GM19043 (cell line): ENCODE measurements around the gene TPM2.
A peak's percentile ranks its signal among the peaks of the same experiment; 100 is the strongest.

Source experiments
- ATAC-seq: cut with Tn5 transposase; IDR thresholded peaks from one replicate; pipeline ENCODE4 v1.9.1; 2021; ENCODE audit warnings: low read depth; ENCODE audit not compliant: unreplicated experiment

Gene TPM2

DNA sequence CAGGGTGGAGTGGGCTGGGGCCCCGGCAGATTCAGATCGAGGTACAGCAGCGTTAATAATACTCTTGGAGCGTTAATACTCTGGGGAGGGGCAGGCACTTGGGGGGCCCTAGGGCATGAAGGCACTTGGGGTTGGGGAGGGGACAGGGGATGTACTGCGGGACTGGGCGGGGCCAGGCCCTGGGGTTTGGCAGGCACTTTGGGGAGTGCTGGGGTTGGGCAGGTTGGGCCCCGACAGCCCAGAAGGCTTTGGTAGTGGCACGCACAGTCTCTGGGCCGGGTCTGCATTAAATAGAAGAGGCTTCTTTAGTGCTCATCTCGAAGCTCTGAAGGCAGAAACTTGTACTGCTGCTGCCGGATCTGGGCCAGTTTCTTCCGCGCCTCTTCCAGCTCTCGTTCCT lies 7.8 kb upstream of the TPM2 start:
- ATAC-seq, result no peak

DNA sequence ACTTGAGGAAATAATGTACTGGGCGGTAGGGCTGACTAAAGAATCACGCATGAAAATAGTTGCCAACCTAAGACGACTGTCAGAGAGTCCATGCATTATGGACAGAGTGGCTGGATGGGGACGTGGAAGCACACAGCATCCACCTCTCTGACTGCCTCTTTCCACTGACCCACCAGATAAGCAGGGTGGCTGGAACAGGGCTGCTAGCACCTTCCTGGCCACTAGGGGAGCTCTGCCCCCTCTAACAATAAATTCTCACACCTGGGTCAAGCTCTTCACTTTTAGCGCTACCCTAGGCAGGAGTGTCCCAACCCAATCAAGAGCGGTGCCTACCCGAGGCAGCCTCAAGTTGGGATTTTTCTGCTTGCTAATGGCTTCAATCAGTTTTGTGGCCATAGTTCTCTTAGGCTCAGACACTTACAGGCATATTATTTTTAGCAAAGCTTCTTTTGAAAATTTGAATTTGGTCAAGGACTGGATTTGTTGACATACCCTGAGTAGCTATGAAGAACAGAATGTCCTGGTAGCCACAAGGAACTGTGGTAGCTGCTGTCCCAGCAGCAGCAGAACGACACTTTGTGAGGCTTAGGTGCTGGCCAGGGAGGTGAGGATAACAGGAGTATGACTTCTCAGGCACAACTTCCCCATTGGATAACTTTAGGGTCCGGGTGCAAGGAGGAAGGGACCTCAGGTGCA lies 6.9 kb upstream of the TPM2 start:
- ATAC-seq, result peak; percentile 71

- ATAC-seq, result no peak
These were observed 6.2 kb upstream of the TPM2 start for GRCh38 chr9:35695943-35696401.

- no peak for ATAC-seq
These were observed 2.1 kb upstream of the TPM2 start for GRCh38 chr9:35691757-35692301.

DNA sequence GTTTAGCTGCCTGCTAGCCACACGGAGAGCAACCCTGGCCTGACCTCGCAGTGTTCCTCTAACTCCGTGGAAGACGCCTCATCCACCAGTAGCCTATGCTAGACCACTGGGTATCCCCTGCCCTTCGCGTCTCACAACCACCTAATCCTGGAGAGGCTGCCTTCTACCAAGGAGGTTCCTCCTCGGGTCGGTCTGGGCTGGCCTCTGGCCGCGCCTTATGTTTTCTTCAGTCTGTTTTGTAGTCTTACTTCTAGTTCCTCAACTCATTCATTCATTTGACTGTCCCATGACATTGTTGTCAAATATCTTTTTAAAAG lies 1.6 kb upstream of the TPM2 start:
- no peak for ATAC-seq

- ATAC-seq, result no peak
These were observed 1.0 kb upstream of the TPM2 start for GRCh38 chr9:35690614-35691333.

DNA sequence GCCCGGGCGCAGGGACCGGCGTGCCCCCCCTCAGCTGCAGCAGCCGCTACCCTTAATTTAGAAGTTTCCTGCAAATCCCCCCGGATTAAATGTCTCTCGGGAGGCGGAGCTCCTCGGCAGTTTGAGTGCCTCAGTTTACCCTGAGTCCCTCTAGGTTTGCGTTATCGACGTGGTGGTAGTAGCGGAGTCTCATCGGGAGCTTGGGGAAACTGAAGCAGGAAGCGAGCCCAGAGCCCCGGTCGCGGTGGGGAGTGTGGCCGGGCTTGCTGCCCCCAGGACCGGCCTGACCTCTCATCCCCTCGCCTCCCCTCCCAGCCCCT lies 529 bp upstream of the TPM2 start:
- no peak for ATAC-seq

DNA sequence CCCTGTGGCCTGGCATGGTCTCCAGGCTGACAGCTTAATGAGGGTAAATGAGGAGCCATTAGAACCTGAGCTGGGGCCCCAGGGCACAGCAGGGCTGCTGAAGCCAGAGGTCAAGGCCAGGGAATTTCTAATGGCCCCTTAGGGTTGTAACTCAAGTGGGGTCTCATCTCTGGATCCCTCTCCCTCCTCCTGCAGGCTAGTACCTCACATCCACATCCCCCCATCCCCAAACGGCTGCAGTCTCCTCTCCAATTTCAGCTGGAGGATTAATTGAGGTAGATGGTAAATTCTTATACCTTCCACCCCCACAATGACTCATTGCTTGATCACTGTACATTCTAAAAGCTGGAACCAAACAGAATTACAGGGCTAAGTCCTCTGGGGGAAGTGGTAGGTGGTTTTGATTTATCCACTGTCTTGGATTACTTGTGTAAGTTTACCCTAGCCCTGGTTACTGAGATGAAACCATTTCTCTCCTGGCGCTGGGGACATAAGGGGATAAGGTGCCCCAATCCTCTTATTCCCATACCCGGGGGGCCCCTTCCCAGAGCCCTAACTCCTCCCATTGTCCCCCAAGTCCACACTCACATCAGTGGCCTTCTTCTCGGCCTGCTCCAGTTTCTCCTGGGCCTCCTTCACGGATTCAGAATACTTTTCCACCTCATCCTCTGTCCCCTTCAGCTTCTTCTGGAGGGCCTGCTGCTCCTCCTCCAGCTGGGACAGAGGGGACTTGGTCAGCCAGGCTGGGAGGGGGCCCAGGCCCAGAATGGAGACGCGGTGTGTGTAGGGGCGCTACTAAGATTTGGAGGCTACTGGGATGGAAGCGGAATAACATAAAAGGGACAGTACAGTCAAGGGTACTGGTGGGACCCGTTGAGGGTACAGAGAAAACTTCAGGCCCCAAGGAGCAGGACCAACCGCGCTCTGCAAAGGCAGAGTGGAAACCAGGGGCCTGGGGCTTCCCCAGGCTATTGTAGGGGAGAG lies 875 bp downstream of the TPM2 start:
- no peak for ATAC-seq

- ATAC-seq, result no peak
These were observed 1.7 kb downstream of the TPM2 start for GRCh38 chr9:35687972-35688557.

- ATAC-seq, result no peak
These were observed 2.4 kb downstream of the TPM2 start for GRCh38 chr9:35687306-35687705.

- no peak for ATAC-seq
These were observed 3.2 kb downstream of the TPM2 start for GRCh38 chr9:35686222-35687203.

- no peak for ATAC-seq
These were observed 4.2 kb downstream of the TPM2 start for GRCh38 chr9:35685506-35685905.

DNA sequence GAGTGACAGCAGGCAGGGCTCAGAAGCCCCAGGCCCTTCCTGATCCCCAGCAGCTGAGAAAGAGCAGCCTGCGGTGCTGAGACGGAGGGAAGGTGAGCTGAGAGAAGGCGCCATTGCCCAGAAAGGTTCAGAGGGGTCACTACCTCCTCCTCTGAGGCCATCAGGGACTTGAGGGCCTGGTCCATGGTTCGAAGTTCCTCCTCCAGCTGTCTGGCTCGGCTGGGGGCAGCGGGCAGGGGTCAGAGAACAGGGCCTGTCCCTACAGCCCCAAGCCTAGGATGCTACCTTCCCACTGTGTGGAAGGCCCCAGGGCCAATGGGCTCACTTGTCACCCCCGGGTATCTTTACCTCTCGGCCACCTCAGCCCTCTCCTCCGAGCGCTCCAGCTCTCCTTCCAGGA lies 4.8 kb downstream of the TPM2 start:
- ATAC-seq, result no peak

- no peak for ATAC-seq
These were observed 6.4 kb downstream of the TPM2 start for GRCh38 chr9:35683323-35683722.

DNA sequence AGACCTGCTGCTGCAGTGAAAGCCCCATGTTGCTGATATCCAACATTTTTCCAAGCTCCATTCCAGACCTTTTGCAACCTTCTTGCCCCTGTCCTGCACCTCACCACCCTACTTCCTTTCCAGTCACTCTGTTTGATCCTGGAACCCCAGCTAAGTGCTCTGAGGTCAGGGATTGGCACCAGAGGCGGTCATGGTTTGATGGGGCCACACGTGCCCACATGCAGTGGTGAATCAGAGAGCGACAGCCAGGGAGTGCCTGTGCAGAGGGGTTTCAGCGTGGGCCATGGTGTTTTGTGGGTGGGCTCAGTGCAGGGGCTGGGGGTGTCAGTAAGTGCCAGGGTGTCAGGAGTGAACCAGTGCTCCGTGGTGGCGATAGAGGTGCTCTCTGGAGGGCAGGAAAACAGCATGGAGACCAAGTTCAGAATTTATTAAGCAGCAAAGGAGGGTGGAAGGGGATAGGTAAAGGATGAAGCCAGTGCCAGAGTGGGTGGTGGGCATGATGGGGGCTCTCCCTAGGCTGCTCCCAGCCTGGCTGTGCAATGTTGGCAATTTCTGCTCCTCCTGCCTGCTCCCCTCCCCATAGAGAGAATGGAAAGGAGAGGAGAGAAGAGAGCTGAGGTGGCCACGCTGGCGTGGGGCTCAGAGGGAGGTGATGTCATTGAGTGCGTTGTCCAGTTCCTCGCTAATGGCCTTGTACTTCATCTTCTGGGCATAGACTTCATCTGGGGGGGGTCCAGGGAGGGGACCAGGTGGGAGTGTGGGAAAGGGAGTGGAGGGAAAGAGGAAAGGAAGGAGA lies 7.0 kb downstream of the TPM2 start:
- ATAC-seq, result no peak

GRCh38 chr9:35682051-35682450 lies 7.7 kb downstream of the TPM2 start:
- ATAC-seq, result no peak

- ATAC-seq, result no peak
These were observed 8.3 kb downstream of the TPM2 start for GRCh38 chr9:35681341-35682002.
